ENCODE measurements around the gene FER.

The FER gene

DNA sequence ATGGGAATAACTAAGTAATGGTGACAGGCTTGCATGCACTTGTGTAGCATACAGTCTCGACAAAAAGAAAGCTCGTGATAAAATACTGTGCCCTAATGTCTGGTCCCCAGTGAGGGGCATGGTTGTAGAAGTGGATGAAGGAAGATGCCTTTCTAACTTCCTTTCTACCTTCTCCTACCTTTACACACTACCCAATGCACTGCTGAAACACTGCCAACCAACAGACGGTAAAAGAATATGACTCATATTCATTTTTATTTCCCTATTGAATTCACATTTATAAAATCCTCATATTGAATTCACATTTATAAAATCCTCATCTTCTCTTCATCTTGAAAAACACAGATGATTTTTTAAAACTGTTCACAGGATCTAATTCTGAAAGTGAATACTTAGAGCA is 439.1 kb downstream of the FER start:
- TF ChIP-seq ZFX (IDR thresholded peaks at IDR 0.05), result no peak
- TF ChIP-seq, protein P1, sequence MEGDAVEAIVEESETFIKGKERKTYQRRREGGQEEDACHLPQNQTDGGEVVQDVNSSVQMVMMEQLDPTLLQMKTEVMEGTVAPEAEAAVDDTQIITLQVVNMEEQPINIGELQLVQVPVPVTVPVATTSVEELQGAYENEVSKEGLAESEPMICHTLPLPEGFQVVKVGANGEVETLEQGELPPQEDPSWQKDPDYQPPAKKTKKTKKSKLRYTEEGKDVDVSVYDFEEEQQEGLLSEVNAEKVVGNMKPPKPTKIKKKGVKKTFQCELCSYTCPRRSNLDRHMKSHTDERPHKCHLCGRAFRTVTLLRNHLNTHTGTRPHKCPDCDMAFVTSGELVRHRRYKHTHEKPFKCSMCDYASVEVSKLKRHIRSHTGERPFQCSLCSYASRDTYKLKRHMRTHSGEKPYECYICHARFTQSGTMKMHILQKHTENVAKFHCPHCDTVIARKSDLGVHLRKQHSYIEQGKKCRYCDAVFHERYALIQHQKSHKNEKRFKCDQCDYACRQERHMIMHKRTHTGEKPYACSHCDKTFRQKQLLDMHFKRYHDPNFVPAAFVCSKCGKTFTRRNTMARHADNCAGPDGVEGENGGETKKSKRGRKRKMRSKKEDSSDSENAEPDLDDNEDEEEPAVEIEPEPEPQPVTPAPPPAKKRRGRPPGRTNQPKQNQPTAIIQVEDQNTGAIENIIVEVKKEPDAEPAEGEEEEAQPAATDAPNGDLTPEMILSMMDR (conservative IDR thresholded peaks at IDR 0.05), result no peak
- H3K27ac ChIP-seq, result no peak overlapping the region

DNA sequence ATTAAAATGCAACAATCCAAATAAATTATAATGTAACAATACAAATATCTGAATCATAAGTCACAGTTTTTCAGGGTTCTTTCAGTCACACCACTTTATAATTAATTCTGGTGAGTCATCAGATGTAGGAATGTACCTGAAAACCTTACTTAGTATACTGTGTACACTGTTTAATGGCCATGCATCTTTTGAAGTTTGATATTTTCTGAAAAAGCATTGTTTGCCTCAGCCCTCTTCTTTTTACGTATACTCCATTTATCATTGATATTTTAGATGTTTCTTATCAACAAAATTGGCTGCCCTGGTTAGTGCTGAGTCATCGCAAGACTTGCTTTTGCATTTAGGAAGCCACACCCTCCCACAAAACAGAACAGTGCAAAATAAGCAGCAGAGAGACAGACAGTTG is 443.5 kb downstream of the FER start:
- no peak for TF ChIP-seq ZFX (IDR thresholded peaks at IDR 0.05)
- TF ChIP-seq, protein P1 (conservative IDR thresholded peaks at IDR 0.05), result no peak
- H3K27ac ChIP-seq, result no peak overlapping the region

DNA sequence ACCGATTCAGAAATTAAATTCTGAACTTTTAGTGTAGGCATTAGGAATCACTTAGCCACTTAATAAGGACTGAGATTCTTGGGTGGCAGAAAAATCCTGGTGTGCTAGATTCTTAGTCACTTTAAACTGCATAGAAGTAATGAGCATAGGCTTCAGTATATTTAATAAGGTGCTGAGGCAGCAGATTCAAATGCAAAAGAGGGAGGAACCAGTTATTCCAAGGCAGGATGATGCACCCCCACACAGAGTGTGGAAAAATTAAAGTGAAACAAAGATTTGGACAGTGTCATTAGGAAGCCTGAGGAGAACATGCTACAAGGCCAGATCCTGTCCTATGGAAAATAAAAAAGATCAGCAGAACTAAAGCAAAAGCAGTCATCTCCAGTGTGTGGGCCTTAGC is 444.3 kb downstream of the FER start:
- TF ChIP-seq ZFX (IDR thresholded peaks at IDR 0.05), result no peak
- TF ChIP-seq, protein P1 (conservative IDR thresholded peaks at IDR 0.05), result no peak
- H3K27ac ChIP-seq, result no peak overlapping the region

DNA sequence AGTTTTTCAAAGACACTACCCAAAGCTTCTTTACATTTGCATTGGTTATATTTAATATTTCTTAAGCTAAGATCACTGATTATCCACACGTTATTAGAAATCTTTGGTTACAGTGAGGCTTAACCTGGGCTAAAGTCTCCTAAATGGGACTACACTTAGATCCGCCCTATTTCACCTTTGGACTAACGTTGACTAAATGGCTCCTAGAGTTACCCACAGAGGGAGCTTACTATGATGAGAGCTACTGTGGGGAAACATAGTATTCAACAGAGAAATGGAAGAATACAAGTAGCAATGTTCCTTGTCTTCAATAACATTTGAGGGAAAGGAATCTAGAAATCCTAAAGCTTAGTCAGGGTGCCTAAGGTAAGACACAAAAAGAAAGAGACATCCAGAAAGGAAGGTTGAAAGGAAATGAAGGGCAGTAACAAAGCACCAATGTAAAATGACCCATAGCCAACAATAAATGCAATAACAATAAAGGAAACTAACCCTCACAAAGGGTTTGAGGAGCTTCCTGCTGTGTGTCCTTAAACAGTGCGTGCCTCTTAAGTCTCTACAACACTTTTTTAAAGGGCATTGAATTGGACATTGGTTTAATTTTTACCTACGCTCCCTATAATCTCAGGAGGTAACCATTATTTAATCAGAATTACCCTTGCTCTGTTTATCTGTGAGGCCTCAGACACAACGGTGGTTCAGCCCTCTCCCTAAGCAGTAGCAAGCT is 445.0 kb downstream of the FER start:
- TF ChIP-seq ZFX (IDR thresholded peaks at IDR 0.05), result no peak
- TF ChIP-seq, protein P1 (conservative IDR thresholded peaks at IDR 0.05), result no peak
- no peak overlapping the region for H3K27ac ChIP-seq

DNA sequence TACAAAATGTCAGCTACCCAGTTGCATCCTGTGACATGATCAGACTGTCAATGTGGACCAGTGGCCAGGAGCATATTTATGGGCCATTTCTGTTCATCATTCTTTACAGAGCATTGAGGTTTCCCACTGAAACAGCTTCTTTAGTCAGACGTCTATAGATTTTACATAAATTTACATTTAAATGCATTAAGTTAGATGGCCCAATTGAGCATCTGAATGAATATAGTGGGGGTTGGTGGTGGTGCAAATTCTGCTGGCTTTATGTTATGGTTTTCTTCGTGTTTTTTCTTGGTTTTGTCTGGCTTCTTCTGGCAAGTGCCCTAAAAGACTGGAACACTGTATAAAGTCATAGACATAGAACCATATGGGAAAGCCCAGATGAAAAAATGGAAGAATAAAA is 448.0 kb downstream of the FER start:
- TF ChIP-seq ZFX (IDR thresholded peaks at IDR 0.05), result no peak
- TF ChIP-seq, protein P1 (conservative IDR thresholded peaks at IDR 0.05), result no peak
- no peak overlapping the region for H3K27ac ChIP-seq

DNA sequence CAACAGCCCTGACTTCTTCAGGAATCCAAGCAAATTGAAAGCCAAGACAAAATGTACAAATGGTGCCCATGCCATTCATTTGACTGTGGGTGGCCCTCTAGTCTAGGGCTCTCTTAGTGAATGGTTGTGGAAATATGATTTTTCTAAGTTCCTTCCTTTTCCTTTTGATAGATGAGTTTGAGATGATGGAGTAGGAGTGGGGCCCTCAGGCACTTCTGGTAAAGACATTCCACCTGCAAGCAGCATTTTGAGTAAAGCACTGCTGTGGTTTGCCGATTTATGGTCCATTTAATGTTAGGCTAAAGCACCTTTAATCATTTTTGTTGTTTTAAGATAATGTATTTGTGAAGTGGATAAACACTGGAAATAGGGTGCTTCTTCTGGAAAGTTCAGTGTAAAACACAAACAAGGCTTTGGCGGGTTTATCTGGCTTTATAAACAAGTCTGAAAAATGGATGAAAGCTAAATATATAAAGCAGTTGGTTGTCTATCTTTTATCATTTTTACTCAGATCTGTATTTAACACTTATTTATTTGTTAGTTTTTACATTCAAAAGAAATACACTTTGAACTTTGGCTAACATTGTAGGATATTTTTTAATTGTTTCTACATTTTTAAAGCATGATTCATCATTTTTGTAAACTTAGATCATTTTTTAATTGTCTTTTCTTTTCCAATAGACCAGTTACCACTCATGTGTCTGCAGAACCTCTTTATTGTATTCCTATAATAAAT is 448.6 kb downstream of the FER start:
- TF ChIP-seq, protein P1 (conservative IDR thresholded peaks at IDR 0.05), result no peak
- TF ChIP-seq ZFX (IDR thresholded peaks at IDR 0.05), result no peak
- no peak overlapping the region for H3K27ac ChIP-seq

DNA sequence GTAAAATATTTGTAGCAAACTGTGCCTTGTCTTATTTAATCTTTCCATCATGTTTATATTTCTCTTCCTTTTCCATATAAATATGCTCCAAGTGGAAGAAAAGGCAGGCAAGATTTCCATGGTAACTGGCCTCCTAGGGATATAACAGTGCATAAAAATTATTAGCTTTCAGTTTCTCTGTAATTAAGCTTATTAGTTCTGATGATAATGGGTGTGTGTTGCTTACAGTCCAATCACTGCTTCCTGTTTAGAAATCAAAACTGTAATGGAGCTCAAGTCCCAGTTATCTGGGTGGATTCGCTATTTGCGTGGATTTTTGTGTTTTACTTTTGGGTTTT is 449.1 kb downstream of the FER start:
- no peak for TF ChIP-seq ZFX (IDR thresholded peaks at IDR 0.05)
- TF ChIP-seq, protein P1 (conservative IDR thresholded peaks at IDR 0.05), result no peak
- H3K27ac ChIP-seq, result no peak overlapping the region
